H54 (cell line): ENCODE measurements around the gene OSCAR.

Experiments
- DNase-seq: peaks from one replicate; pipeline ENCODE4 v3.0.0; 2011; ENCODE audit warnings: low spot score, mixed read lengths; ENCODE audit not compliant: insufficient read length
- FAIRE-seq: peaks from 3 replicates; lab custom pipeline; 2011; peaks lifted over from hg19 to GRCh38; lab: Jason Lieb, UNC
- POLR2A ChIP-seq: IDR thresholded peaks from 2 replicates; pipeline ENCODE4 v1.6.1; 2011; ENCODE audit warnings: low read depth, mild to moderate bottlenecking, low read length

OSCAR gene

DNA sequence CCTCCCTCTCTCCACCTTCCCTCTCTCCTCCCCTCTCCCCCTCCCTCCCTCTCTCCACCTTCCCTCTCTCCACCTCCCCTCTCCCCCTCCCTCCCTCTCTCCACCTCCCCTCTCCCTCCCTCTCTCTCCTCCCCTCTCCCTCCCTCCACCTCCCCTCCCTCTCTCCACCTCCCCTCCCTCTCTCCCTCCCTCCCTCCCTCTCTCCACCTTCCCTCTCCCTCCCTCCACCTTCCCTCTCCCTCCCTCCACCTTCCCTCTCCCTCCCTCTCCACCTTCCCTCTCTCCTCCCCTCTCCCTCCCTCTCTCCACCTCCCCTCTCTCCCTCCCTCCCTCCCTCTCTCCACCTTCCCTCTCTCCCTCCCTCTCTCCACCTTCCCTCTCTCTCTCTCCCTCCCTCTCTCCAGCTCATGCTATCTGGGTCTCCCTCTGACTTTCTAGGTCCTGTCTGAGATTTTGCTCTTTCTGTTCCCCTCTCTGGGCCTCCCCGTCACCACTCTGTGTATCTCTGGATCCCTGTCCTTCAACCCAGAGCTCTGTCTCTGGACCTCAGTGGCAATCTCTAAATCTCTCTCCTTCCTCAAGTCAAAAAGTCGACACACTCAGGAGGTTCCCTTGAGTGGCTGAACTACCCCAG lies 33.5 kb upstream of the OSCAR start:
- no peak for TF ChIP-seq POLR2A
- FAIRE-seq (no peak), DNase-seq (no peak)

DNA sequence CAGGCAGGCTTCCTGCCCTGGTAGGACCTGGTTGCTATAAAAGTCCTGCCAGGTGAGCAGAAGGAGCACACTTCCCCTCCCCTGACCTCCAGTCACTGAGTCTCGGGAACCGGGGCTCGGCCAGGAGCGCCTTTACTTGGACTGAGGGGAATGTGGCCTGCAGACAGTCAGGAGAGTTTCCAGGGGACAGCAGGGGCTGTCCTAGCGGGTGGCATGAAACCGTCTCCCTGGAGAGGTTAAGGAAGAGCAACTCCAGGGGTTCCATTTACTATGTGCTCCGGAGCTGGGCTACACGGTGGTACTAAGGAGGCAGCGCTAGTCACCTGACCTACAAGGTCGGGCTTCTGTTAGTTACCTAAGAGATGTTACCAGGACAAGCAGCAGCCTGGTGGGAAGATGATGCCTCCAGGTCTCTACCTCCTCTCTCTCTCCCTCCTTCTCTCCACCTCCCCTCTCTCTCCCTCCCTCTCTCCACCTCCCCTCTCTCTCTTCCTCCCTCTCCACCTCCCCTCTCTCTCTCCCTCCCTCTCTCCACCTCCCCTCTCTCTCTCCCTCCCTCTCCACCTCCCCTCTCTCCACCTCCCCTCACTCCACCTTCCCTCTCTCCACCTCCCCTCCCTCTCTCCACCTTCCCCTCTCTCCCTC lies 32.8 kb upstream of the OSCAR start:
- FAIRE-seq: no peak

DNA sequence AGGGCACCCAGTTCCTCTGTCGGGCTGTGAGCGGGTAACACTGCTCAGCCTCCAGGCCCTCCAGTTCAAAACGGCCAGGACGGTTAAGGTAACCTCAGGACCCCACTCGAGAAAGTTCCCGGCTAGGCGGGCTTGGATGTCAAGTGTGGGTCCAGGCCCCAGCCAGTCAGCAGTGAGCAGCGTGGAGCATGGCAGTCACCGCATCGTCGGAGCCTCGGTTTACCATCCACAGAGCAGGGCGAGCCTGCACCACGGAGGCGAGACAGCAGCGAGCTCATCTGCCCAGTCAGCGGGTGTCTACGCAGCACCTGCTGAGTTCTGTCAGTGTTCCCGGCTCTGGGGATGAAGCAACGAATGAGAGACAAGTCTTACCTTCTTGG lies 29.0 kb upstream of the OSCAR start:
- FAIRE-seq (no peak), DNase-seq (no peak)
- no peak for TF ChIP-seq POLR2A

More for the DNA sequence above, 32.8 kb upstream of the OSCAR start:
- DNase-seq: peak; percentile 56
- no peak for TF ChIP-seq POLR2A

GRCh38 chr19:54128796-54129616 lies 28.4 kb upstream of the OSCAR start:
- DNase-seq (no peak), FAIRE-seq (no peak)
- no peak for TF ChIP-seq POLR2A

- no peak for TF ChIP-seq POLR2A
- FAIRE-seq (no peak), DNase-seq (no peak)
Measured at GRCh38 chr19:54128441-54128725, 27.8 kb upstream of the OSCAR start.

DNA sequence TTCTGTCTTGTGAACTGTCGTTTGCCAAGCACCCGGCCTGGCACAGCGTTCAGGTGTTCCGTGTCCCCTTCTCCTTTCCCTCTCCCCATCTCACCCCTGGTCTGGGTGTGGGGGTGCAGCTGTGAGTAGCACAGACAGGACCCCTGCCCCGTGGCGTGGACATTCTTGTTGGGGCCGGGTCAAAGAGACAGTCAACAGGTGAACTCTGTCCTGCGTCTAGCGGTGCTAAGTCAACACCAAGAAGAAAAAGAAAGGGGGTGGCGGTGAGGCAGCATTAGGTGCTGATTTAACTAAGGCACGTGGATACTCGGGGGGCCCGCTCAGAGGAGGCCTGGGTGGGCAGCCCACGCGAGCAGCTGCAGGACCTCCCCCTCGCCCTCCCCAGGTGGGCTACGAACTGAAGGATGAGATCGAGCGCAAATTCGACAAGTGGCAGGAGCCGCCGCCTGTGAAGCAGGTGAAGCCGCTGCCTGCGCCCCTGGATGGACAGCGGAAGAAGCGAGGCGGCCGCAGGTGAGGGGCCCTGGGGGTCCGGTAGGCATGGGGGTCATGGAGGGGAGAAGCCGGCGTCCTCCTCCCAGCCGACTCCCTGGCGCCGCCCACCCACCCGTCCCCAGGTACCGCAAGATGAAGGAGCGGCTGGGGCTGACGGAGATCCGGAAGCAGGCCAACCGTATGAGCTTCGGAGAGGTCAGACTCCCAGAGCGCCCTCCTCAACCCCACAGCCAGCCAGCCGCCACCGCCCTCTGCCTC lies 27.3 kb upstream of the OSCAR start:
- no peak for TF ChIP-seq POLR2A
- DNase-seq (no peak), FAIRE-seq (no peak)

DNA sequence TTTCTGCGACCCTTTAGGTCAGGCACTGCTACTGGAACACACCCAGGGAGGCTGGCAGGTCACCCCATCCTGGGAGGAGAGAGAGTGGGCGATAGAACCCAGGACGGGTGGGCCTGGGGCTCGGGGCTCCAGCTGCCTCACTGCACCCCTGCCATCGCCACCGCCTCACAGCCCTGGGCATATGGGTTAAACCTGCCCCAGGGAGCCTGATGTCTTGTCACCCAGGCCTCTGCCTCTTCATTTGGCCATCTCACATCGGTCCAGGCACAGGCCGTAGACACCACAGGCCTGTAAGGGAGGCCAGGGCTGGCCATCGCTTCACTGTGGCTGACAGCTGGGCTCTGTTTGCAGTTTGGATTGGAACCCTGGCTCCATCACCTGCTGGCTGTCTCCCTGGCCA lies 25.1 kb upstream of the OSCAR start:
- FAIRE-seq: no peak
- no peak for TF ChIP-seq POLR2A
- DNase-seq: no peak

DNA sequence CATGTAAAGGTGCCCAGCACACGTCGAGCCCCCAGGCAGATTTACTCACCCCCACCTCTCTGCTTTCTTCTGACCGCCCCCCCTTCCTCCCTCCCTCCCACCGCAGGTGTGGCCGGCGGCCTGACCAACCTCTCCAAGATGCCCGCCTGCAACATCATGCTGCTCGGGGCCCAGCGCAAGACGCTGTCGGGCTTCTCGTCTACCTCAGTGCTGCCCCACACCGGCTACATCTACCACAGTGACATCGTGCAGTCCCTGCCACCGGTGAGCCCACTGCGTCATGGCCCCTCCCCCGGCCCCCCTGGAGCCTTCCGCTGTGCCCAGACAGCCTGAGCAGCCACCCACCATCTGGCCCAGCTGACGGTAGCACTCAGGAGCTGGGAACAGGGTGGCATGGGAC lies 23.8 kb upstream of the OSCAR start:
- FAIRE-seq: no peak
- no peak for TF ChIP-seq POLR2A
- no peak for DNase-seq

- DNase-seq (no peak), FAIRE-seq (no peak)
- no peak for TF ChIP-seq POLR2A
Measured at GRCh38 chr19:54123682-54124081, 23.1 kb upstream of the OSCAR start.

DNA sequence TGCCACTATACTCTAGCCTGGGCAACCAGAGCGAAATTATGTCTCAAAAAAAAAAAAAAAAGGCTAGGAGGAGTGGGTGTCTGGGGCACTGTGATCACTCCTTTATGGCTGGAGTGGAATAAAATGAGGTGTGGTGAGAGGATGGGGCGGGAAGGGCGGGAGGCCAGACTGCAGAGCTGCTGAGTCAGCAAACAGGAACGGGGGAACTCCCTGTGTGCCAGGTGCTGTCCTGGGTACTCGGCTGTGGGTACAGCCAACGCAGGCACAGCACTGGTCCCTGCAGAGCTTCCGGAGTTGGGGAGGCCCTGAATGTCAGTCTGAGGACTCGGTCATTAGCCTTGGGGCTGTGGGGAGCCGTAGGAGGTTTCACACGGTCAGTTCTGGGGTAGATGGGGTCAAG lies 20.7 kb upstream of the OSCAR start:
- FAIRE-seq (no peak), DNase-seq (no peak)
- no peak for TF ChIP-seq POLR2A

DNA sequence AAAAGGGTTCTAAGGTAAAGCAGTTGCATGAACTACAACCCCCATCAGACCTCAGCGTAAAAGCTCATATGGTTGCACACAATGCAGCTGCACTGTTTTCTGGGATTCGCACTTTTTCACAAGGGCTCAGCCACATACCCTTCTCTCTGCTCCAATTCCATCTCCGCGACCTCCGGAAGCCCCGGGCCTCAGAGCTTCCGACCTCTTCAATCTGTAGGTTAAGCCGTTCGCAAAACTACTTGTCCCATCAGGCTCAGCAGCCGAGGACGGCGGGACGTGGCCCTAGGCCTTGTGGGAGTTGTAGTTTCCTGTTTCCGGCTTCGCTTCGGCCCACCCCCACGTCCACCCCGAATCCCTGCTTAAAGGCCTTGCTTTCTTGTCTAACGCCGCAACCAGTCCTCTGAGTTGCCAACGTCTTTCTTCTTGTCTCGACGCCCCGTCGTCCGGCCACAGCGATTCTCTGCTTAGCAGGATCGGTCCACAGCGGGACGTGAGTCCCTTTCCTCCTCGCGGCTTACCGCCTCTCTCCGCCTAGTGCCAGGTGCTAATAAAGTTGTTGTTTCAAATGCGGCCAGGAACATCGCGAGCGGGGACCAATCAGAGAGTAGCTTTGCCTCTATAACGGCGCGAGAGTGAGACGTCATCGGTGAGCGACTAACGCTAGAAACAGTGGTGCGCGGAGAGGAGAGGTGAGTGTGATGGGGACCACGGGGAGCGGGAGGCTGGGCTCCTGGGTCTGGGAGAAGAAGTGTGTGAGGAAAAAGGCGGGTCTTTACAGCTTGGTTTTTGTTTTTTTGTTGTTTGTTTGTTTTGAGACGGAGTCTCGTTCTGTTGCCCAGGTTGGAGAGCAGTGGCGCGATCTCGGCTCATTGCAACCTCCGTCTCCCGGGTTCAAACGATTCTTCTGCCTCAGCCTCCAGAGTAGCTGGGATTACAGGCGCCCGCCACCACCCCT lies 14.8 kb upstream of the OSCAR start, which contains the start of the genes PRPF31 and TFPT:
Gene PRPF31 (plus strand): TSS at position 646 of the 955 bp plus-strand sequence. CDS start 2,525 bp downstream, outside the sequence.
Gene TFPT (minus strand): TSS at position 549 of the 955 bp plus-strand sequence. CDS start 388 bp downstream, at position 161.
- peak; percentile 89 for TF ChIP-seq POLR2A
- peak; percentile 53 for FAIRE-seq
- DNase-seq: peak; percentile 100

DNA sequence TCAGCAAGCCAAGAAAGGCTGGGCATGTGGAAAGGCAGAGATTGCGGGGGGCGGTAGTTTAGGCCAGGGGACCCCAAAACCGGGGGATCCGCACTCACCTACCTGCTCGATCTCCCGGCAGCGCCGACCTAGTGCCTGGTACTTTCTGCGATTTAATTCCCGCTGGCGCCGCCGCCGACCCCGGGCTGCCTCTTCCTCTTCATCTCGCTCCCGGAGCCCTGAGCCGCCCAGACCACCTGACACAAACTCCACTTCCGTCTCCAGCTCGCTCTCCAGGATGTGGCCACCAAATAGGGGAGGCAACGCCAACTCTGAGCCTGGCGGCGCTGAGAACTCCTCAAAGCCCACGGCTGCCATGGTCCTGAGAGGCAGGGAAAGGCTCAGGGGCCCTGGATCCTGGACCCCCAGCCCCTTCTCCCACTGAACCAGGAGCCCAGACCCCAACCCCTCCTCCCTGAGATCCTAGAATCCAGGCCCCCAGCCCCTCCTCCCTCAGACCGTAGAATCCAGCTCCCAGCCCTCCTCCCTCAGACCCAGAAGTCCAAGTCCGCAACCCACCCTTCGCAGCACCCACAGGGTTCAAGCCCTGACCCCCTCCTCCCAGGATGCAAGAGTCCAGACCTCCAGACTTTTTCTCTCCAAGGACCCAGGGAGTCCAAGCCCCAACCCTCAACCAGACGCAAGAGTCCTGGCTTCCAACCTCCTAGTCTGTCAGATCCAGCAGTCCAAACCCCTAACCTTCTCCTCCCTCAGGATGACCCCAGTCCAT lies 13.9 kb upstream of the OSCAR start:
- DNase-seq: no peak
- TF ChIP-seq POLR2A: 0 out of 2 replicates have a peak, but pooled peaks have one; percentile 35
- no peak for FAIRE-seq
